ENCODE results near the gene PIP5K1B. TPM values are rescaled to one million over a fixed set of nuclear protein-coding genes. Genes with fewer than 3 reads are reported as not detected.
A peak's percentile ranks its signal among the peaks of the same experiment; 100 is the strongest.

Gene PIP5K1B
- total RNA-seq, 2 donors from 2014 or later, result 3.9 to 7.1 TPM

DNA sequence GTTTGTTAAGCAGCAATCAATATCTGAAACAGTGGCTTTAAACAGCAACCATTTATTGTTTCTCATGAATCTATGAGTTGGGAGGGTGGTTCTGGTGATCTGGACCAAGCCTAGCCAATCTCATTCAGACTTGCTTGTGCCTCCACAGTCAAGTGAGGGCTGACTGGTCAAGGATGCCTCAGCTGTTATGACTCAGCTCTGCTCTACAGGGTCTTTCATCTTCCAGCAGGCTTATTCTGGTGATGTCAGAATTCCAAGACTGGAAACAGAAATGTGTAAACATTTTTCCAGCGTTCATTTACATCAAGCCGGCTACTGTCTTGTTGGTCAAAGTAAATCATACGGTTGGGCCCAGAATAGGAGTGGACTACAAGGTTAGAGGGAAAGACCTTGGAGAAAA is 2.5 kb upstream of the PIP5K1B start:
- Histone ChIP-seq H3K27me3 (replicated peaks; ENCODE audit: insufficient read depth) (no peaks in the 10 kb centered on the region), H3K4me1 (ENCODE audit: control insufficient read depth in 1 of 2, low read depth in 2 of 2) (peaks cover 0 to 23% of the 10 kb centered on the region in 2 donors), H3K27ac (no peak overlapping the region), H3K36me3 (no peaks in the 10 kb centered on the region), H3K9me3 (no peaks in the 10 kb centered on the region), H3K4me3 (no peak overlapping the region)
- DNase-seq (ENCODE audit: low spot score) (no peak), ATAC-seq (ENCODE audit: insufficient number of reproducible peaks, low FRiP score, low read depth) (no peak)
- TF ChIP-seq, protein P1, sequence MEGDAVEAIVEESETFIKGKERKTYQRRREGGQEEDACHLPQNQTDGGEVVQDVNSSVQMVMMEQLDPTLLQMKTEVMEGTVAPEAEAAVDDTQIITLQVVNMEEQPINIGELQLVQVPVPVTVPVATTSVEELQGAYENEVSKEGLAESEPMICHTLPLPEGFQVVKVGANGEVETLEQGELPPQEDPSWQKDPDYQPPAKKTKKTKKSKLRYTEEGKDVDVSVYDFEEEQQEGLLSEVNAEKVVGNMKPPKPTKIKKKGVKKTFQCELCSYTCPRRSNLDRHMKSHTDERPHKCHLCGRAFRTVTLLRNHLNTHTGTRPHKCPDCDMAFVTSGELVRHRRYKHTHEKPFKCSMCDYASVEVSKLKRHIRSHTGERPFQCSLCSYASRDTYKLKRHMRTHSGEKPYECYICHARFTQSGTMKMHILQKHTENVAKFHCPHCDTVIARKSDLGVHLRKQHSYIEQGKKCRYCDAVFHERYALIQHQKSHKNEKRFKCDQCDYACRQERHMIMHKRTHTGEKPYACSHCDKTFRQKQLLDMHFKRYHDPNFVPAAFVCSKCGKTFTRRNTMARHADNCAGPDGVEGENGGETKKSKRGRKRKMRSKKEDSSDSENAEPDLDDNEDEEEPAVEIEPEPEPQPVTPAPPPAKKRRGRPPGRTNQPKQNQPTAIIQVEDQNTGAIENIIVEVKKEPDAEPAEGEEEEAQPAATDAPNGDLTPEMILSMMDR (IDR thresholded peaks at IDR 0.05), result no peak

DNA sequence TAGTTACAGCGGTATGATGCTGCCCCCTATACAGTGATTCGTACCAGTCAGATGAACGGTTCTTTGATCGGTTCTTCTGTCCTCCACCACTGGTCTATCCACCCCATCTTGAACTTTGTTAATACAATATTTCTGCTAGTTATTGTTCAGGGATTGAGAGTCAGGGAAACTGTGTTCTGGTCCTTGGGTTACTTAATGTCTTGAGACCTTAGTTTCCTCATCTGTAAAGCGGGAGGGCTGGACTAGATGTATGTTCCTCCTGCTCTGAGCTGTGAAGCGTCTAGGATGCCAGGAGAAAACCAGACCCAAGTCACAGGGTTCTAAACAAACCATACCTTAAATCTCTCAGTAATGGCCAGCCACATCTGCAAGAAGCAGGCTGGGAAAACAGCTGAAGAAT is 1.4 kb upstream of the PIP5K1B start:
- H3K4me3 ChIP-seq, result no peak overlapping the region
- no peak for ATAC-seq (ENCODE audit: insufficient number of reproducible peaks, low FRiP score, low read depth)

DNA sequence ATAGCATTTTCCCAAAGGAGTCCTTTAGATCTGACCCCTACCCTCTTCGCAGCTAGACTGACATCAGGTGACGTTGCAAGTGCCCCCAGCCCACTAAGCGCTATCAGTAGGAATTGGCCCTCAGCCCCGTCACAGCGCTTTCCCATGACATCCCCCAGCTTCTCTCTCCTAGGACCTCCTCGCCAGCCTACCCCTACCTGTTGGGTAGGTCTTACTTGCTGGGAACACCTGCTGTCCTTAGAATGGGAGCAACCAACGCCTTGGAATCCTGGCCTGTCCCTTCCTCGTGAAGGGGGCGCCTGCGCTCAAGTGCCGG is 584 bp upstream of the PIP5K1B start:
- no peaks in the 10 kb centered on the region for H3K27me3 ChIP-seq (replicated peaks; ENCODE audit: insufficient read depth)
- H3K27ac ChIP-seq, result peak overlapping the region; percentile 62 to 64
- TF ChIP-seq, protein P1 (IDR thresholded peaks at IDR 0.05), result no peak
- H3K4me1 ChIP-seq (ENCODE audit: control insufficient read depth in 1 of 2, low read depth in 2 of 2), result peaks cover 0 to 30% of the 10 kb centered on the region in 2 donors
- DNase-seq (ENCODE audit: low spot score), result no peak
- H3K36me3 ChIP-seq, result no peaks in the 10 kb centered on the region
- H3K4me3 ChIP-seq, result peak overlapping the region; percentile 68
- ATAC-seq (ENCODE audit: insufficient number of reproducible peaks, low FRiP score, low read depth), result no peak
- H3K9me3 ChIP-seq, result no peaks in the 10 kb centered on the region

More for the DNA sequence above, 1.4 kb upstream of the PIP5K1B start:
- no peaks in the 10 kb centered on the region for H3K27me3 ChIP-seq (replicated peaks; ENCODE audit: insufficient read depth)
- H3K27ac ChIP-seq, result no peak overlapping the region
- TF ChIP-seq, protein P1 (IDR thresholded peaks at IDR 0.05), result no peak
- no peaks in the 10 kb centered on the region for H3K9me3 ChIP-seq
- no peaks in the 10 kb centered on the region for H3K36me3 ChIP-seq
- DNase-seq (ENCODE audit: low spot score), result no peak
- H3K4me1 ChIP-seq (ENCODE audit: control insufficient read depth in 1 of 2, low read depth in 2 of 2), result peaks cover 0 to 30% of the 10 kb centered on the region in 2 donors

DNA sequence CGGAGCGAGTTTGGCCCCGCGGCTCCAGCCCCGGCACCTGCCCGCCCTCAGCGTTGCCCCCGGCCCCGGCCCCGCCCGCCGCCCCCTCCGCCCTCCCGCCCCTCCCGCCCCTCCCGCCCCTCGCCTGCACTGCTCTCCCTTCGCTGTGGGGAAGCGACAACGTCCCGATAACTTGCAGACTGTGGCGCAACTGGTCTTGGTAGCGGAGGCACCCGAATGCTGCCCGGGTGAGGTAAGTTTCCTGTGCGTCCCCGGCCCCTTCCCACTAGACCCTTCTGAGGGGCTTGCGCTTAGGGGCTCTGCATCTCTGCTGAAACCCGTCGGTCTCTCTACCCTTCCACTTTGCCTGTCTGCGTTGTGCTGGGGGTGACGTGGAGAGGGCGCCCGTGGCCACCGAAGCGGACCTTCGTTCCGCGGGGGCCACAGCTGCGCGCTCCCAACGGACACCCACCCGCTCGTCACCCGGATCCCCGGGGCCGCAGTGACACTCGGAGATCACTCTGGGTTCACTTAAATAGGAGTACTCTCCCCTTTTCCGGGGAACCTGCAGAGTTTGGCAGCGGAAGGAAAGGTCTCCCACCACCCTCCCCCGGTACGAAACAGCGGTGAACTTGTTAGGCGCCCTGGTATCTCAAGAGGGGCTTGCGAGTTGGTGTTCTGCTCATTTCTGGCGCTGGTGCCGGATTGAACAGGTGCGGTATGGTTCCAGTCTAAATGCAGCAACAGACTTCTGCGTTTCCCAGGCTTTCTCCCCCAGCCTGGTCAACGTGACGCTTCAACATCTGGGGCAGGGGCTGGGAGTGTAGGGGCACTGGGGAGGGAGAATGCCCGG is 707 bp downstream of the PIP5K1B start:
- TF ChIP-seq, protein P1 (IDR thresholded peaks at IDR 0.05), result no peak
- no peak for ATAC-seq (ENCODE audit: insufficient number of reproducible peaks, low FRiP score, low read depth)
- H3K4me3 ChIP-seq, result peak overlapping the region; percentile 68
- H3K9me3 ChIP-seq, result no peaks in the 10 kb centered on the region
- DNase-seq (ENCODE audit: low spot score), result no peak
- H3K4me1 ChIP-seq (ENCODE audit: control insufficient read depth in 1 of 2, low read depth in 2 of 2), result peaks cover 0 to 30% of the 10 kb centered on the region in 2 donors
- H3K27ac ChIP-seq, result peak overlapping the region; percentile 62 to 78
- H3K36me3 ChIP-seq, result no peaks in the 10 kb centered on the region
- no peaks in the 10 kb centered on the region for H3K27me3 ChIP-seq (replicated peaks; ENCODE audit: insufficient read depth)

DNA sequence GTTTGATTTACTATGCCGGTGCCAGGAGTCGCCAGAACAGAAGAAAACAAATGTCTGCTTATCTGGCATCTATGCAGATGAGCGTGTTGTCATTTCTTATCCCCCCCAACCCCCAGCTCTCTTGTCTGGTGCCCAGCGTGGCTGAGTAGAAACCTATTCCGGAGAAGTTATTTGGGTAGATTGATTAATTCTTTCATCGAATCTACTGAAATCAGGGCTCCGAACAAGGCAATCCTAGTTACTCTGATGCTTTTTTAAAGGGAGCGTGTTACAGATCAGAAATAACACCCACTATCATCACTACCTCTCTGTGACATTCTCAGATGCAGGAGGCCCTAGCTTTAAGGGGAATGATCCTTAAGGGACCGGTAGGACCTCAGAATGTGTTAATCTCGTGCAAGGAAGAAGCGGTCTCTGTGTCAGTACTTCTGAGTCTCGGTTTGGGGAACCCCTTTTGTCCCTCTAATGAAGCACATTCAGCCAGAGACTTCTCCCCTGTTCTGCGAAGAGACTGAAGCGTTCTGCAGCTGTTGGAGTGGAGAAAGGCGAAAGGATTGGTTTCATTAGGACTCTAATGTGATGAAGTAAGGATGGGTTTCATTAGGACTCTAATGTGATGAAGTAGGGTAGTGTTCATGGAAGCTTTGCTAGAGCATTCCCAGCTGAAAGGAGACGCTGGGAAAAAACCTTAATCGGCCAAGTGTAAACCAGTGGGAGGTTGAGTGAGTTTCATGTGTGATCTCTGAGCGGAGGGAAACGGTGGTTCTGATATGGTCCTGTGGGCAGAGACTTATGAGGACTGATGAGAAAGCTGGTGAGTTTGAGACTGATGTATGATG is 1.5 kb downstream of the PIP5K1B start:
- peak overlapping the region; percentile 68 for H3K4me3 ChIP-seq
- H3K4me1 ChIP-seq (ENCODE audit: control insufficient read depth in 1 of 2, low read depth in 2 of 2), result peaks cover 0 to 30% of the 10 kb centered on the region in 2 donors
- no peaks in the 10 kb centered on the region for H3K9me3 ChIP-seq
- H3K27ac ChIP-seq, result peak overlapping the region; percentile 10 to 78
- no peaks in the 10 kb centered on the region for H3K36me3 ChIP-seq
- H3K27me3 ChIP-seq (replicated peaks; ENCODE audit: insufficient read depth), result no peaks in the 10 kb centered on the region
- DNase-seq (ENCODE audit: low spot score), result no peak
- ATAC-seq (ENCODE audit: insufficient number of reproducible peaks, low FRiP score, low read depth), result no peak
- TF ChIP-seq, protein P1 (IDR thresholded peaks at IDR 0.05), result no peak
